NCI-H1436 treated with DMSO at 0.1 percent for 48 hours (cell line): ENCODE measurements around the gene NELL2.
"Not testable (repeated sequence)": the region's sequence is repeated elsewhere in the genome, so short reads cannot be mapped to it uniquely, and the experiment has no call there.

ENCODE experiments used
- DNase-seq: peaks from one replicate; lab custom pipeline; 2025; lab: John Stamatoyannopoulos, UW

The NELL2 gene

GRCh38 chr12:44875954-44876543, at the start of gene NELL2:
NELL2 (minus strand) TSS chr12:44876315; CDS start chr12:44875869, 446 bp downstream.
- no peak for DNase-seq

- DNase-seq: no peak
Observed at GRCh38 chr12:44921736-44922135, 45.6 kb upstream of the NELL2 start.

DNA sequence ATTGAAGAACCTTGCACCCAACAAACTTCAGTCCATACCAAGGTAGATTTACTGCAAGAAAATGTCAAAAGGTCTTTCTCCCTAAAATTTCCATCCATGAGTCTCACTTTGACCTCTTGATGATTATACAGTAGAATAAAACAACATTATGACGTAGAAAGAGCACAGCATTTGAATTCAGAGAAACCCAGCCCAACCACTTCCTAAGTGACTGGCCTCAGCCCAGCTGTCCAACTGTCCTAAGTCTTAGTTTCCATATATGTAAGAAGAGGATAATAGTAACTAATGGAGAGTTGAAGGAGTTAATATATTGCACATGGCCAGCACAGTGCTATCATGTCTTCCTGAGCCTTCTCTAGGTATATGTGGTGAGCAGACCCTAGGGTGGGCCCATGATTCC, 41.0 kb upstream of the NELL2 start:
- DNase-seq: no peak

DNA sequence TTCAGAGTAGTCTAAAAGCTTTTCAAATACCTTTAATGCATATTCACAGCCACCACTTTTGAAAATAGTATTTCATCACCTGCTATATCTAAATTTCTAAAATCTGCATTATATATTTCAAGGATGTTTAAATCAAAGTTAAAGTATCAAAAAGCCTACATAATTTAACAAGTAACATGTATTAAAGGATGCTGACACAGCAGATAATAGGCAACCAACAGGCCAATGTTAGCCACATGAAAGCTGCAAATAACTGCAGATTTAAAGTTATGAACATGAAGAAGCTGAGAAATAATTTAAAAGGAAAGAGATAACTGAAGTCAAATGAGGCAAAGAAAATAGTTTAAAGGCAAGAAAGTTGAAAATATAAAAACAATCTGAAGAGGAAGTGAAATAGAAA, 39.8 kb upstream of the NELL2 start:
- no peak for DNase-seq

DNA sequence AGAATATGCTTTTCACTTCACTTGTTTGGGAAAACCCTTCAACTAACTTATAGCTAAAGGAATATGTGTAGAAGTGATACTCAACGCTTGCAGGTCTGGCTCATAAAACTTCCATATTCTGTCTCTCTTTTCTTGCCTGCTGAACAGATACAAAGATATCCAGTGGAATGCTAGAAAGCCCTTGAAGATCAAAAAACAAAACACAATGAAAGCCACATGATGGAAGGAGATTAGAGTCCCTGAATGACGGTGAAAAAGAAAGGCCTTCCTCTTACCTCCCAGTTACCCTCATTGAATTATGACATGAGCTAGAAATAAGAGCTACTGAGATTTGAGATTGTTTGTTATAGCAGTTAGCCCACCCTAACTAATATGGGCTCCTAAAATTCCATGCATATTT, 28.2 kb upstream of the NELL2 start:
- DNase-seq: no peak

- not testable (repeated sequence) for DNase-seq
Observed at GRCh38 chr12:44898108-44898507, 22.0 kb upstream of the NELL2 start.

DNA sequence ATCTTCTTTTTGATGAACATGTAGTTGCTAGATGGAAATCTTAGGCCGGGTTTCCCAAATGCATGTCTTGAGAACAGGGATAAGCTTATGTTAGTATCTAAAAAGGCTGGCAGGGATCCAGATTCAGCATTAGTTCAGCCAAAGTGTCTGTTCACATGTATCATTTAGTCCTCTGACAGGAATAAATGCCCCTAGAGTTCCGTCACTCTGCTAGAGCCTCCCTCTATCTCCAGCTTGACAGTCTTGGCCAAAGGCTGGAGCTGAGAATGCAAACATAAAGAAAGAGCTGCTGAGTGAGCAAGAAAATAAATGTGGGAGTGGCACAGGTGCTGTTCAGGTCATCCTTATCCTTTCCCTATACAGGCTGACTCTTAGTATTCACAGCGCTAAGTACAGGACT, 13.8 kb upstream of the NELL2 start:
- no peak for DNase-seq

- no peak for DNase-seq
Observed at GRCh38 chr12:44889162-44889561, 13.0 kb upstream of the NELL2 start.

DNA sequence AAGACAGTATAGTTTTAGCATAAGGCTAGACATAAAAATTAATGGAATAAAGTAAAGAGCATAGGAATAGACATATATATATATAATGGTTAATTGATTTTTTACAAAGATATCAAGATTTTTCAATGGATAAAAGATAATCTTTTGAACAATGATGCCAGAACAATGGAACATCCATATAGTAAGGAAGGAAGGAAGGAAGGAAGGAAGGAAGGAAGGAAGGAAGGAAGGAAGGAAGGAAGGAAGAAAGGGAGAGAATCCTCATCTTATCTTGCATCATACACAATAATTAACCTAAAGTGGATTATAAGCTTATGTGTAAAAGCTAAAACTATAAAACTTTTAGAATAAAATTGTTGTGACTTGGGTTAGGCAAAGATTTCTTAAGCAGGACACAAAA, 9.8 kb upstream of the NELL2 start:
- DNase-seq: no peak

DNA sequence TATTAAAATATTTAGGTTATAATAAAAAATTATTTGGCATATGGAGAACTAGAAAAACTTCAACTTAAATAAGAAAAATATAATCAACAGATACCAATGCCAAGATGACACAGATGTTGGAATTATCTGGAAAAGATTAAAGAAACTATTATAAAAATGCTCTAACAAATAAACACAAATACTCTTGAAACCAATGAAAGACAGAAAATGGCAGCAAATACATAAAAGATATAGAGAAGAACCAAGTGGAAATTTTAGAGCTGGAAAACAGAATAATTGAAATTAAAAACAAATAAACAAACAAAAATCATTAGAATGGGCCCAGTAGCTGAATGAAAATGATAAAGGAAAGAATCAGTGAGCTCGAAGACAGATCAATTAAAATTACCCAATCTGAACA, 5.1 kb upstream of the NELL2 start:
- DNase-seq: no peak

GRCh38 chr12:44876544-44877410, 662 bp upstream of the NELL2 start:
- DNase-seq: no peak

DNA sequence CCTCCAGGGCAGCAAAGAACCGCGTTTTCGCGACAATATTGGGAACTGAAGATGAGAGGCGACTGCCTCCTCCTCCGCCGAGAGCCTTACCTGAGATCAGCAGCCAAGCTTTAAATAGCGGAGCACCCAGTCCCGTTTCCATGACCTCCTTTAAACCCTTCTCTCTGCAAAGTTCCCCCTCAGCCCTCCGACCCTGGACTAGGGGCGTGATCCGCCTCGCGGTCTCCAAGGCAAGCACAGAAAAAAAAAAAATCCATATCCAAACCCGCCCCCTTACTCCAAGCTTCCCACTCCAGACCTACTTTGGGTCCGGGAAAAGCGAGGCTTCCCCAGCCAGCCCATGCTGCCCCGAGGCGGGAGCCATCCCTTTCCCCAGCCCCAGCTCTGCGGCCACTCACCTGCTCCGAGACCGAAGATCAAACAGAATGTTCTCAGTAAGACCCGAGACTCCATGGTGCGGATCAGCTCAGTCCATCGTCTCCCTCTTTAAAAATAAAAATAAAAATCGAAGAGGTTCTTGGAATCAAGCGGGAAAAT, 630 bp downstream of the NELL2 start:
- DNase-seq: no peak

DNA sequence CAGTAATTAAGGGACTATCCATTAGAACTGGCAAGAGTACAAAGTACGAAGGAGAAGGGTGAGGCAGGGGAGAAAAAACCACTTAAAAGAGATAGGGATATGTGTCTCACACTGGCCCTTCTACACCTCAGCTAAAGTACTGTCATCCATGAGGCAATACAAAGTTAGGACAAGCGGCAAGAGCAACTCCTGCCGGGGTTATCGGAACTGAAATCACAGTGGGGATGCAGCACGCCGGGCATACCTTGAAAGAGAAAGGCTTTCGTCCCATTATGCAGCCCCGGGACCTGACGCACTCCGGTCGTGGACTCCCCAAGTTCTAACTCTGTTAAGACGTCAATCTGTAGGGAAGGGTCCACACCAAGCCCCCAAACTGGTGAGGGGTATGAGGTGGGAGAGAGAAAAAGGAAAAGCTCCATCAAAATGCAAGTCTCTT, 1.1 kb downstream of the NELL2 start:
- DNase-seq: no peak

DNA sequence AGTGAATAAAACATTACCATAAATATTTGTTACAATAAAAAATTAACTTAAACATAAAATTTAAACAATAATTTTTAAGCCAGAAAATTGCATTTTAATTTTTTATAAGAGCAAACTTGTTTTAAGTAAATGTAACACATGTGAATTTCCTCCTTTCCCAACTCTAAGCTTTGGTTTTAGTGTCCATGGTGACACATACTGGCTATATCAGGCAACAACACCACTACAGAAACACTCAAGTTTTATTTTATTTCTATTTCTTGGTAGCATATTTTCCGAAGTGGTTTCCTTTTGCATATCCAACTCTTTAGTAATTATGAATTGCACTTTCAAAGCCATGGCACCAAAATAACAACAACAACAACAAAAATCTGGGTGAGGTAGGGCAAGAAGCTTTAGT, 2.2 kb downstream of the NELL2 start:
- no peak for DNase-seq

- DNase-seq: no peak
Observed at GRCh38 chr12:44869503-44869902, 6.6 kb downstream of the NELL2 start.

DNA sequence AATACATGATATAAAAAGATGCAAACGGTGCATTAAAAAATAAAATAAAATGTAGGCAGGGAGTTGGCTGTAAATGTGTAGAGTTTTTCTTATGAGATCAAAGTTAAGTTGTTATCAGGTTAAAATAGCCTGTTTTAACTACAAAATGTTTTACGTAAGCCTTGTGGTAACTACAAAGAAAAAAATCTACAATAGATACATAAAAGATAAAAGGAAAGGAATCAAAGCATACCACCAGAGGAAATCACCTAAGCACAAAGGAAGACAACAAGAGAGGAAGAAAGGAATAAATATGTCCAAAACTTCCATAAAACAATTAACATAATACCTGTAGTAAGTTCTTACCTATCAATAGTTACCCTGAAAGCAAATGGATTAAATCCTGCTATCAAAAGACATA, 12.2 kb downstream of the NELL2 start:
- no peak for DNase-seq

- DNase-seq: no peak
Observed at GRCh38 chr12:44859998-44860689, 16.0 kb downstream of the NELL2 start.

- no peak for DNase-seq
Observed at GRCh38 chr12:44858226-44858855, 17.8 kb downstream of the NELL2 start.

DNA sequence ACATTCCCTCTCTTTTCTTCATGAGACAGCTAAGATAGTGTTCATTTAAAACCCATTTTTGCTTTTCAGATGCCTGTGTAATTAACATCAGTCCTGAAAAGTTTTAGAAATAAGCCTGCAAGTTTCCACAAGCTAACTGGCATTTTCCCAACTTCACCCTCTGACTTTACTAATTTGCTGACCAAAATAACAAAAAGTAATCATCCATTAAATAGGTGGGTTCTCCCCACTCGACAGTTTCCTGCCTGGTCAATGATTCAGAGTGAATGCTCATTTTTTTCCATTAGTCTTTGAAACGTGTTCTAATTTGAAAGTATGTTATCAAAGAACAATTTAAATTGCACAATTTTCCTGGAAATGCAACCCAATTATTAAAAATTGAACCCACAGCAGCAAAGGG, 23.6 kb downstream of the NELL2 start:
- DNase-seq: no peak

GRCh38 chr12:44851586-44851985, 24.5 kb downstream of the NELL2 start:
- DNase-seq: no peak

DNA sequence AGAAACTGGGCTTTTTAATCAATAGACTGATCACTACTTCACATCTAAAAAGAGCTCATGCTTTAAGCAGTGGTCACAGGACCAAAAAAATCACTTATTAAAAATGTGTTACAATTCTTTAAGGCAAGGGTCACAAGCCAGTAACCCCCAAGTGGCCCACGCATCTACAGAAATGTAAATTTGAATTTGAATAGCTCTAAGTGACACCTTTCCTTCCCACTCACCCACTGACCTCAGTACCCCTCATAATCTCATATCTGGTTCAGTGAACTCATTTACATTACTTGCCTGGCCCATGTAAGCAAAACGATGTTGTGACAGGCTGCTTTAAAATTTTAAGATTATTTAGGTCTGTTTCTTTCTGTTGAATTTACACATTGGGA, 27.4 kb downstream of the NELL2 start:
- no peak for DNase-seq
